SK-N-MC (cell line): ENCODE results near the gene FASLG.

Source experiments
- DNase-seq: peaks from one replicate; pipeline ENCODE4 v3.0.0-alpha.2; 2011; ENCODE audit warnings: low read depth, low spot score
- H3K27ac ChIP-seq: fragments of 200-600 bp; sonication (generic); 2 replicates; pipeline ENCODE4 v1.5.1; 2016; ENCODE audit warnings: mixed run types
- H3K36me3 ChIP-seq: fragments of 200-600 bp; sonication (generic); 2 replicates; pipeline ENCODE4 v1.6.1; 2017; ENCODE audit warnings: antibody characterized with exemption, low read length, mixed read lengths; ENCODE audit not compliant: insufficient read depth
- H3K4me3 ChIP-seq: fragments of 200-600 bp; sonication (generic); 2 replicates; pipeline ENCODE4 v1.5.1; 2016
- H3K9ac ChIP-seq: fragments of 200-600 bp; sonication (generic); 2 replicates; pipeline ENCODE4 v1.8.0; 2017; ENCODE audit warnings: mixed run types, mixed read lengths; ENCODE audit not compliant: insufficient read length
- H3K9me3 ChIP-seq: fragments of 200-600 bp; sonication (generic); 2 replicates; pipeline ENCODE4 v1.6.1; 2017; ENCODE audit warnings: low read depth, mild to moderate bottlenecking, antibody characterized with exemption, low read length, moderate library complexity, mixed read lengths
- EZH2 ChIP-seq: fragments of 200-600 bp; sonication (generic); IDR thresholded peaks from one replicate; pipeline ENCODE4 v1.6.1; 2017; ENCODE audit warnings: antibody characterized with exemption
- FOXP2 ChIP-seq: optimal IDR thresholded peaks from 2 replicates; pipeline ENCODE3; 2011; ENCODE audit warnings: mild to moderate bottlenecking, moderate library complexity; ENCODE audit not compliant: insufficient read depth; ENCODE audit errors: extremely low read length, control extremely low read depth
- POLR2AphosphoS5 ChIP-seq: IDR thresholded peaks from 2 replicates; pipeline ENCODE4 v1.6.1; 2012; ENCODE audit warnings: mild to moderate bottlenecking, low read depth, low read length, borderline replicate concordance

The FASLG gene

GRCh38 chr1:172699695-172700227 lies 40.9 kb downstream of the FASLG start:
- no peak overlapping the region for H3K27ac ChIP-seq
- no peaks in the 10 kb centered on the region for H3K36me3 ChIP-seq
- no peak overlapping the region for H3K4me3 ChIP-seq
- TF ChIP-seq EZH2: no peak
- TF ChIP-seq POLR2AphosphoS5: no peak
- TF ChIP-seq FOXP2: no peak
- no peaks in the 10 kb centered on the region for H3K9me3 ChIP-seq
- H3K9ac ChIP-seq: no peak overlapping the region
- DNase-seq: no peak

DNA sequence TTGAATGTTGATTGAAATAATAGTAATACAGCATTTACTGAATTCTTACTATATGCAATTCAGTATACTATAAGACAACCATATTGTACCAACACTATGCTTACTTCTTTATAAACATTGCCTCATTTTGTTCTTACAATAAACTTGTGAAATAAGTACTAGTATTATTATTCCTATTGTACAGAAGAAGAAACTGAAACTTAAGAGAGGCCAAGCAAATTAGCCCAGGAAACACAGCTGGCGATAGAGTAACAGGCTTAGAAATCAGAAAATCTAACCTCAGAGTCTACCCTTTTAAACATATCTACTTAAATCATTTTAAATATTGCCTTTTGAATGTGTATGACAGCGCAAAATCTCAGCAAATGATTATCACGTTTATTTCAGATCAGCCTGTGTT lies 41.7 kb downstream of the FASLG start:
- no peak overlapping the region for H3K4me3 ChIP-seq
- DNase-seq: no peak
- TF ChIP-seq EZH2: no peak
- no peak for TF ChIP-seq POLR2AphosphoS5
- no peak for TF ChIP-seq FOXP2
- H3K9ac ChIP-seq: no peak overlapping the region
- H3K9me3 ChIP-seq: no peaks in the 10 kb centered on the region
- H3K36me3 ChIP-seq: no peaks in the 10 kb centered on the region
- no peak overlapping the region for H3K27ac ChIP-seq

DNA sequence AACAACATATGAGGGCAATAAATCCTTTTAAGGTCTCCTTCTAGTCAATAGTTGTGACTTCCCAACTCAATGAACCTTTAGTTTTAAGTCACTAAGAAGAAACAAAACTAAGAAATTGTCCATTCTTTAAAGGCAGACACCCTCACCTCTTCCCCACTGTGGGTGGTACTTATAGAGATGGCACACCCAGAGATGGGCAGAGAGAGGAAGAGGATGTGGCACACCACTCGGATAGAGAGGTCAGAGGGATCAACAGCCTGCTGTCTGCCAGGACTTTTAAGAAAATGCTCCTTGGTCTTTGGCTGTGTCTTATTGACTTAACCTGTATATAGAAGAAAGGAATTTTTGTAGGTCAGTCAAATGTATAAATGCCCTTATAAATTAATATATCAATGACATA lies 45.1 kb downstream of the FASLG start:
- TF ChIP-seq EZH2 (no peak), POLR2AphosphoS5 (no peak), FOXP2 (no peak)
- Histone ChIP-seq H3K27ac (no peak overlapping the region), H3K36me3 (no peaks in the 10 kb centered on the region), H3K9me3 (no peaks in the 10 kb centered on the region), H3K4me3 (no peak overlapping the region), H3K9ac (no peak overlapping the region)
- DNase-seq: no peak

GRCh38 chr1:172704420-172705210 lies 45.7 kb downstream of the FASLG start:
- Histone ChIP-seq H3K9ac (no peak overlapping the region), H3K27ac (no peak overlapping the region), H3K9me3 (no peaks in the 10 kb centered on the region), H3K4me3 (no peak overlapping the region), H3K36me3 (no peaks in the 10 kb centered on the region)
- TF ChIP-seq FOXP2 (no peak), POLR2AphosphoS5 (no peak), EZH2 (no peak)
- no peak for DNase-seq

DNA sequence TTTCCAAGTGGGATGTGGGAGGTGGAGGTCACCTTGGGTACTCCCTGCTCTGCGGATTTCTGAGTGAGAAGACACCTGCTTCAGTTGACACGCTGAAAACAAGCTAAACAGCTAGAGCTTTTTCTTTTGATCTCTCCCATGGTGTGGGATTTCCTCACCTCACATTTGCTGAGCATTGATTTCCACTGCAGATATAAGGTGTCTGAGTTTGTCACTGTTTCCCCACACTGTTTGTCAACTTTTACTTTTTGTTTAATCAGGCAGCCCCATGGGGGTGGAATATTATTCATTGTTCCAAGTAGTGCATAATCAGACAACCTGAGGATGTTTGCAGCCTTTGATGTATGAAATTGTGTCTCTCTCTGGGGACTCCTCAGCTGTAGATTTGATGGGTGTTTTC lies 49.5 kb downstream of the FASLG start:
- Histone ChIP-seq H3K36me3 (no peaks in the 10 kb centered on the region), H3K4me3 (no peak overlapping the region), H3K9ac (no peak overlapping the region), H3K9me3 (no peaks in the 10 kb centered on the region), H3K27ac (no peak overlapping the region)
- TF ChIP-seq EZH2 (no peak), FOXP2 (no peak), POLR2AphosphoS5 (no peak)
- DNase-seq: no peak

- no peak for DNase-seq
- TF ChIP-seq FOXP2 (no peak), EZH2 (no peak), POLR2AphosphoS5 (no peak)
- Histone ChIP-seq H3K9me3 (no peaks in the 10 kb centered on the region), H3K27ac (no peak overlapping the region), H3K36me3 (no peaks in the 10 kb centered on the region), H3K9ac (no peak overlapping the region), H3K4me3 (no peak overlapping the region)
Measured at GRCh38 chr1:172711558-172711957, 52.7 kb downstream of the FASLG start.

DNA sequence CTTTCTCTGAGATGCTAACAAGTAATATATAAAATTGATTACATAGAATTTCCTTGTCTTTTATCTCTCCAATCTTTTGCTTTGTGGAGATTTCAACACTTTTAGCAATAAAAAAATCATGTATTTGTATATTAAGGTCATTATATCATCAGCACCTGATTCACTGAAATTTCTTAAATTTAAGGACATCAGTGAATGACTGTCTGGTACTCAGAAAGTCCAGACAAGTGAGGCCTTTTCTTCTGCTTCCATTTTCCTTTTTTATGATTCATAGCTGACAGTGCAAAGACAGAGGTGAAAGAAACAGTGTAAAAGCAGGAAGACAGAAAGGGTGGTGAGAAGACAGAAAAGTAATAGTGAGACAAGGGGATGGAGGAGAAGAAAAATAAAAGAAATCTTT lies 54.6 kb downstream of the FASLG start:
- Histone ChIP-seq H3K9ac (no peak overlapping the region), H3K36me3 (no peaks in the 10 kb centered on the region), H3K27ac (no peak overlapping the region), H3K9me3 (no peaks in the 10 kb centered on the region), H3K4me3 (no peak overlapping the region)
- no peak for DNase-seq
- TF ChIP-seq FOXP2 (no peak), EZH2 (no peak), POLR2AphosphoS5 (no peak)
